Lower leg skin (tissue), 4 donors: ENCODE data around the gene LCLAT1. TPM values are rescaled to one million over a fixed set of nuclear protein-coding genes. Genes with fewer than 3 reads are reported as not detected.
A peak's percentile ranks its signal among the peaks of the same experiment; 100 is the strongest.

ENCODE experiments used
- DNase-seq, 2 donors: peaks; one replicate each; pipeline ENCODE4 v3.0.0-alpha.2; 2019; ENCODE audit warnings: low spot score in 2 of 2
- H3K4me3 ChIP-seq: fragments of 200-600 bp; sonication (generic); 2 replicates; pipeline ENCODE4 v1.5.1; 2017; ENCODE audit warnings: mild to moderate bottlenecking, low read depth; ENCODE audit not compliant: poor library complexity, severe bottlenecking
- CTCF ChIP-seq, 3 donors: fragments of 450-650 bp; IDR thresholded peaks; one replicate each; pipeline ENCODE4 v1.5.1; 2016; ENCODE audit warnings: antibody characterized with exemption in 3 of 3, mild to moderate bottlenecking in 3 of 3, moderate library complexity in 2 of 3
- POLR2A ChIP-seq, 2 donors: fragments of 450-650 bp; IDR thresholded peaks; one replicate each; pipeline ENCODE4 v1.6.1; 2016 to 2017; ENCODE audit warnings: antibody characterized with exemption in 2 of 2, mild to moderate bottlenecking in 1 of 2, moderate library complexity in 1 of 2
- WGBS, 2 donors: methylation state at CpG; one replicate each; pipeline ENCODE4 v1.1.5; 2018; 5-methylcytosine and 5-hydroxymethylcytosine counted together
- intact Hi-C: fragments of 100-400 bp; cut with DNase I; formaldehyde crosslinking; loops from one replicate; pipeline ENCODE4 v1.15.0; 2023; ENCODE audit warnings: low total_unique reads
- total RNA-seq, 4 donors: library from RNA; depleted of rRNA; stranded (reverse); fragments of >200 nt; gene quantifications; one replicate each; pipeline ENCODE4 v1.1.0, GENCODE V29; 2016

LCLAT1 gene
- total RNA-seq, 4 donors from 2014 or later, result 5.2 to 19.1 (median 12.0) TPM

- 74 to 79% methylated on average over 3 of the region's 3 CpGs for whole genome bisulfite sequencing, 2 donors
- DNase-seq, result peak in 1 of 2 donors; percentile 46
- intact Hi-C loops, result no loop called here
- H3K4me3 ChIP-seq, result no peak overlapping the region
- TF ChIP-seq POLR2A (IDR thresholded peaks at IDR 0.05) (no peak), CTCF (IDR thresholded peaks at IDR 0.05) (no peak)
Observed at GRCh38 chr2:30421026-30421603, 25.9 kb upstream of the LCLAT1 start.

DNA sequence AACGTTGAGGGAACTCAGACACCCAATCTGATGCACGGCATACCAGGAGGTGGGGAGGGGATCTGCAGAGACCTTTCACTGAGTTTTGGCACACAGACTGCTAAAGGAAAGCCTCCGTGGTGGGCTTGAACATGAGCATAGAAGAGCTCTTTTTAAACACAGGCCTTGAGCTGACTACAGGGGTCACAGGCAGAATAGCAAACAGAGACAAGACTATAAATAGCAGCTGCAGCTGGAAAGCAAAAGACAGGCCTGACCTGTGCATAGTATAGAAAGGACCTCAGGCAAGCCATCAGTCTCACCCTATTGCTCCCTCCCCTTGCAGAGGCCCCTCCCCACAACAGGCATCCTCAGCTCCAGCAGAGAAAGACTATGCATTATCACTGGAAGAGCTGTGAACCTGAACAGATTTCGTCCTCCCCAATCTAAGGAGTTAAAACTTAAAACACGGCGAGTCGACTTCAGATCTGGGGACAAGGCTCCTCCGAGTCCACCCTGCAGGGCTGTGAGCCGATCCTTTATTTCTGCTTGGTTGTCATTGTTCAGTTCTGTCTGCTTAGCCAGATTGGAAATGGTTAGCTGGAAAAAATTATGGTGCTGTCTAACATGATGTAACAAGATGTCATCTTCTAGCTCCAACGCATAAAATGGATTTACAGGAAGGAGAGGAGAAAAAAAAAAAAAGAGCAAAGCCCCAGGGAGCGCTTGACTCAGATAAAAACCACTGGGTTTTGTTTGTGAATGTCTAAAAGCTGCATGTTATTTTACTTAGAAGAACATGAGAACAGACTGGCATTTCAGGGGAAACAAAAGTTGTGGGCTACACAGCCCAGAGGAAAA lies 25.2 kb upstream of the LCLAT1 start:
- intact Hi-C loops, result no loop called here
- no peak overlapping the region for H3K4me3 ChIP-seq
- TF ChIP-seq POLR2A (IDR thresholded peaks at IDR 0.05) (no peak), CTCF (IDR thresholded peaks at IDR 0.05) (no peak)
- WGBS, 2 donors, result 24 to 30% methylated on average over 11 of the region's 11 CpGs
- peak in 1 of 2 donors; percentile 70 for DNase-seq

DNA sequence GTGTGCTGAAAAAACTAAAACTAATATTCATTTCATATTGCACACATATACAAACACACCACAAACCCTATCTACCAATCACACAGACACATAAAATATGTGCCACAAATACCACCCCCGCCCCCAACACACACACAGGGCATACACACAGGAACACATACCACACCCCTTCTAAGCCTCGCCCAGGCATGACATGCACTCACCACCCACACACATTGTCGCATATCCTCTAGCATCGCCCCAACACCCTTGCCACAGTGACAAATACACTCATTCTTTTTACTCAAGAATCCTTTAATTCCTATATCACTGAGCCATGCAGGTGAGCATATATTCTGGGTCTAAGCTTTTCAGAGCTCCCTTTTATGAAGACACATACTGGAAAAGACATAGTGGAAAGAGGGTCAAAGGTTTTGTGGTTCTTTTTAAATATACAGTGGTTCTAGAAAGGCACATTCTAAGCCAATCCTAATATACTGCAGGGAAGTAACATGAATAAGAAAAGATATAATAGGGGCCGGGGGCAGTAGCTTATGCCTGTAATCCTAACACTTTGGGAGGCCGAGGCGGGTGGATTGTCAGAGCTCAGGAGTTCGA lies 24.5 kb upstream of the LCLAT1 start:
- 51 to 54% methylated on average over 8 of the region's 8 CpGs for WGBS, 2 donors

DNA sequence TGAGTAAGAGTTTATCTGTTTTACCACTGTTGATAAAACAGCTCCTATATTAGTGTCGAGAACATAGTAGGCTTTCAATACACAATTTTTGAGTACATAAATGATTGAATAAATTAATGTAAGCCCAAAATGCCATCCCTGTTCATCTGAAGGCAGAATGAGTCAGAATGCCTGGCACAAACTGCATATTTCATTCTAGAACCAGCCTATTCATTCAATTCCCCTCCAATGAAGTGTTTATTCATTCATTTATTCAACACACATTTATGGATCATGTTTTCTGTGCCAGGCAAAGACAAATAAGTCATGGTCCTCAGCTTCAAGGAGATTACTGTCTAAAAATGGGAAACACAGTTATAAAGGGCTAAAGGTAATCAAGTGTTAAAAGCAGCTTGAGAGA lies 22.8 kb upstream of the LCLAT1 start:
- intact Hi-C loops, result no loop called here
- 65 to 71% methylated on average over 1 of the region's 1 CpG for WGBS, 2 donors
- no peak overlapping the region for H3K4me3 ChIP-seq
- TF ChIP-seq POLR2A (IDR thresholded peaks at IDR 0.05) (no peak), CTCF (IDR thresholded peaks at IDR 0.05) (no peak)
- DNase-seq, result no peak

More for the DNA sequence above, 24.5 kb upstream of the LCLAT1 start:
- DNase-seq, result peak in 1 of 2 donors; percentile 87
- TF ChIP-seq POLR2A (IDR thresholded peaks at IDR 0.05) (no peak), CTCF (IDR thresholded peaks at IDR 0.05) (no peak)
- intact Hi-C loops, result no loop called here
- H3K4me3 ChIP-seq, result no peak overlapping the region

DNA sequence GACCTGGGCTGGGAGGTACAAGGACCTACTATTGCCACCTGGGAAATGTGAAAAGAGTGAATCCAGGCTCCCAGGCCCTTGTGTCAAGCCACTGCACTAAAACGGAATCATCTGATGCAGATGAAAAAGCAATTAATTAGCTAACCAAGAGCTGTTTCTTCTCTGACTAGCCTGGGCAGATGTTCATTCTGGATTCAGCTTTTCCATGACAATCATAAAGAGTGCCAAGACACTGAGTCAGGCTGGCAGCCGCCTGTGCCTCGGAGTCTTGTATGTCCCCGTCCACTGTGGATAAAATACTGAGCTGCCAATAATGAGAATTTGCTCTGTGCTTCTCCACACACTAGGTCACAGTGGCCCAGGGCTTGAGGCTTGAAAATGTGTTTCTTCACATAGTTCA lies 21.7 kb upstream of the LCLAT1 start:
- intact Hi-C loops, result no loop called here
- TF ChIP-seq CTCF (IDR thresholded peaks at IDR 0.05) (no peak), POLR2A (IDR thresholded peaks at IDR 0.05) (no peak)
- no peak overlapping the region for H3K4me3 ChIP-seq
- WGBS, 2 donors, result 19 to 31% methylated on average over 4 of the region's 4 CpGs
- peak; percentile 70 to 95 for DNase-seq
